GM10266 (cell line): ENCODE data around the gene MYO18A.
"Not testable (repeated sequence)": the region's sequence is repeated elsewhere in the genome, so short reads cannot be mapped to it uniquely, and the experiment has no call there.

ENCODE experiments used
- DNase-seq: peaks from one replicate; pipeline ENCODE4 v3.0.0; 2012; ENCODE audit errors: extremely low spot score
- CTCF ChIP-seq: IDR thresholded peaks from 2 replicates; pipeline ENCODE4 v1.5.1; 2012; ENCODE audit warnings: mild to moderate bottlenecking, low read depth; ENCODE audit not compliant: control insufficient read depth, insufficient read depth; ENCODE audit errors: missing control alignments

Gene MYO18A

GRCh38 chr17:29149431-29150064, 30.6 kb downstream of the MYO18A start:
- TF ChIP-seq CTCF, result no peak
- DNase-seq, result peak; percentile 71

- peak; percentile 92 for DNase-seq
- peak; percentile 95 for TF ChIP-seq CTCF
Measured at GRCh38 chr17:29148790-29149430, 31.3 kb downstream of the MYO18A start.

GRCh38 chr17:29148257-29148789, 31.9 kb downstream of the MYO18A start:
- DNase-seq, result no peak
- no peak for TF ChIP-seq CTCF

GRCh38 chr17:29147682-29148081, 32.5 kb downstream of the MYO18A start:
- DNase-seq, result no peak

GRCh38 chr17:29147228-29147627, 33.0 kb downstream of the MYO18A start:
- not testable (repeated sequence) for DNase-seq

More at GRCh38 chr17:29147682-29148081, 32.5 kb downstream of the MYO18A start:
- no peak for TF ChIP-seq CTCF

GRCh38 chr17:29146369-29146972, 33.7 kb downstream of the MYO18A start:
- DNase-seq, result no peak
- TF ChIP-seq CTCF, result no peak

- peak; percentile 73 for DNase-seq
- peak; percentile 65 for TF ChIP-seq CTCF
Measured at GRCh38 chr17:29145289-29146073, 34.7 kb downstream of the MYO18A start.
